Measurements from ENCODE around the gene MYL12A.

- TF ChIP-seq CTCF (IDR thresholded peaks at IDR 0.05), result no peak
- no peak for TF ChIP-seq POLR2A (IDR thresholded peaks at IDR 0.05)
Measured at GRCh38 chr18:3207565-3207964, 40.0 kb upstream of the MYL12A start.

Data from heart left ventricle (tissue), 13 donors.